ENCODE measurements around the gene CBY2. TPM values are rescaled to one million over a fixed set of nuclear protein-coding genes. Genes with fewer than 3 reads are reported as not detected.

Gene CBY2
- total and polyA plus RNA-seq, 2 experiments from 2014 or later = 0.15 to 0.42 TPM

DNA sequence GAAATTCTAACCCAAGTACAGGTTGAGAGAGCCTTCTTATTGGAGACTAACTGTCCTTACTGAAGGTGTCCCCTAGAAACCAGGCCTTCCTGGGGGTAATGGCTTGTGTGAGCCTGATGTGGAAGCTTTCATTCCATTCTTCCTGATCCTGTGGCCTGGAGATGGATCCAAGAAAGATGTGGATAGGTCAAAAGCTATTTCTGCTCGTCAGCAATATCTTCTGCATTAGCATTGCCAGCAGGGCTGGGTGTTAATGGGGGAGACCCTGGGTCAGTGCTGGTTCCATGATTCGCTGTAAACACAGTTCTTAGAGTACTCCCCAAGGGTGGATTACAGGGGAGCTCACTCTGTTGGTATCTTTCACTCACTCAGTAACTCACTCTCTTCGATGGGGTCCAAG, 42.9 kb downstream of the CBY2 start (continued):
- TF ChIP-seq, protein P1, sequence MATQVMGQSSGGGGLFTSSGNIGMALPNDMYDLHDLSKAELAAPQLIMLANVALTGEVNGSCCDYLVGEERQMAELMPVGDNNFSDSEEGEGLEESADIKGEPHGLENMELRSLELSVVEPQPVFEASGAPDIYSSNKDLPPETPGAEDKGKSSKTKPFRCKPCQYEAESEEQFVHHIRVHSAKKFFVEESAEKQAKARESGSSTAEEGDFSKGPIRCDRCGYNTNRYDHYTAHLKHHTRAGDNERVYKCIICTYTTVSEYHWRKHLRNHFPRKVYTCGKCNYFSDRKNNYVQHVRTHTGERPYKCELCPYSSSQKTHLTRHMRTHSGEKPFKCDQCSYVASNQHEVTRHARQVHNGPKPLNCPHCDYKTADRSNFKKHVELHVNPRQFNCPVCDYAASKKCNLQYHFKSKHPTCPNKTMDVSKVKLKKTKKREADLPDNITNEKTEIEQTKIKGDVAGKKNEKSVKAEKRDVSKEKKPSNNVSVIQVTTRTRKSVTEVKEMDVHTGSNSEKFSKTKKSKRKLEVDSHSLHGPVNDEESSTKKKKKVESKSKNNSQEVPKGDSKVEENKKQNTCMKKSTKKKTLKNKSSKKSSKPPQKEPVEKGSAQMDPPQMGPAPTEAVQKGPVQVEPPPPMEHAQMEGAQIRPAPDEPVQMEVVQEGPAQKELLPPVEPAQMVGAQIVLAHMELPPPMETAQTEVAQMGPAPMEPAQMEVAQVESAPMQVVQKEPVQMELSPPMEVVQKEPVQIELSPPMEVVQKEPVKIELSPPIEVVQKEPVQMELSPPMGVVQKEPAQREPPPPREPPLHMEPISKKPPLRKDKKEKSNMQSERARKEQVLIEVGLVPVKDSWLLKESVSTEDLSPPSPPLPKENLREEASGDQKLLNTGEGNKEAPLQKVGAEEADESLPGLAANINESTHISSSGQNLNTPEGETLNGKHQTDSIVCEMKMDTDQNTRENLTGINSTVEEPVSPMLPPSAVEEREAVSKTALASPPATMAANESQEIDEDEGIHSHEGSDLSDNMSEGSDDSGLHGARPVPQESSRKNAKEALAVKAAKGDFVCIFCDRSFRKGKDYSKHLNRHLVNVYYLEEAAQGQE (IDR thresholded peaks at IDR 0.05; ENCODE audit: unreplicated experiment) = no peak

GRCh38 chr13:45747071-45747470, 45.0 kb downstream of the CBY2 start:
- peaks cover 5% of the 10 kb centered on the region for H3K27me3 Mint-ChIP-seq (ENCODE audit: insufficient read depth, low read depth, poor library complexity)
- H3K4me3 Mint-ChIP-seq = no peak overlapping the region
- H3K4me3 ChIP-seq = no peak overlapping the region
- H3K4me1 ChIP-seq (ENCODE audit: insufficient read depth) = no peaks in the 10 kb centered on the region
- H3K27ac ChIP-seq (ENCODE audit: low read depth) = no peak overlapping the region
- no peaks in the 10 kb centered on the region for H3K27me3 ChIP-seq (ENCODE audit: insufficient read depth)
- no peaks in the 10 kb centered on the region for H4K20me1 ChIP-seq (replicated peaks; ENCODE audit: insufficient read depth)
- H3K79me2 ChIP-seq (replicated peaks; ENCODE audit: insufficient read depth) = no peaks in the 10 kb centered on the region
- H3K36me3 ChIP-seq (ENCODE audit: insufficient read depth) = no peaks in the 10 kb centered on the region
- H3K4me2 ChIP-seq = no peak overlapping the region
- no peak overlapping the region for H3K27ac Mint-ChIP-seq
- no peaks in the 10 kb centered on the region for H3F3A ChIP-seq (replicated peaks; ENCODE audit: low read depth)
- peaks cover 16% of the 10 kb centered on the region for H3K4me1 Mint-ChIP-seq
- no peaks in the 10 kb centered on the region for H3K9me3 Mint-ChIP-seq
- no peaks in the 10 kb centered on the region for H3K36me3 Mint-ChIP-seq (ENCODE audit: low read depth)
- DNase-seq (ENCODE audit: low spot score) (no peak), ATAC-seq (no peak)
- H2AFZ ChIP-seq = no peak overlapping the region
- peaks cover 5% of the 10 kb centered on the region; the same call in 1 of the 2 replicates for H3K9me2 ChIP-seq (ENCODE audit: insufficient read depth)
- TF ChIP-seq JUNB (IDR thresholded peaks at IDR 0.05; ENCODE audit: unreplicated experiment) = no peak
- TF ChIP-seq, protein P2, sequence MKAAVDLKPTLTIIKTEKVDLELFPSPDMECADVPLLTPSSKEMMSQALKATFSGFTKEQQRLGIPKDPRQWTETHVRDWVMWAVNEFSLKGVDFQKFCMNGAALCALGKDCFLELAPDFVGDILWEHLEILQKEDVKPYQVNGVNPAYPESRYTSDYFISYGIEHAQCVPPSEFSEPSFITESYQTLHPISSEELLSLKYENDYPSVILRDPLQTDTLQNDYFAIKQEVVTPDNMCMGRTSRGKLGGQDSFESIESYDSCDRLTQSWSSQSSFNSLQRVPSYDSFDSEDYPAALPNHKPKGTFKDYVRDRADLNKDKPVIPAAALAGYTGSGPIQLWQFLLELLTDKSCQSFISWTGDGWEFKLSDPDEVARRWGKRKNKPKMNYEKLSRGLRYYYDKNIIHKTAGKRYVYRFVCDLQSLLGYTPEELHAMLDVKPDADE (IDR thresholded peaks at IDR 0.05) = no peak
- TF ChIP-seq POLR2AphosphoS5 (IDR thresholded peaks at IDR 0.05; ENCODE audit: low read depth) = no peak
- TF ChIP-seq ZNF114 (CRISPR knock-in tag; IDR thresholded peaks at IDR 0.05) = no peak
- no peak for TF ChIP-seq NANOG (IDR thresholded peaks at IDR 0.05; ENCODE audit: borderline replicate concordance)
- TF ChIP-seq, protein P3, sequence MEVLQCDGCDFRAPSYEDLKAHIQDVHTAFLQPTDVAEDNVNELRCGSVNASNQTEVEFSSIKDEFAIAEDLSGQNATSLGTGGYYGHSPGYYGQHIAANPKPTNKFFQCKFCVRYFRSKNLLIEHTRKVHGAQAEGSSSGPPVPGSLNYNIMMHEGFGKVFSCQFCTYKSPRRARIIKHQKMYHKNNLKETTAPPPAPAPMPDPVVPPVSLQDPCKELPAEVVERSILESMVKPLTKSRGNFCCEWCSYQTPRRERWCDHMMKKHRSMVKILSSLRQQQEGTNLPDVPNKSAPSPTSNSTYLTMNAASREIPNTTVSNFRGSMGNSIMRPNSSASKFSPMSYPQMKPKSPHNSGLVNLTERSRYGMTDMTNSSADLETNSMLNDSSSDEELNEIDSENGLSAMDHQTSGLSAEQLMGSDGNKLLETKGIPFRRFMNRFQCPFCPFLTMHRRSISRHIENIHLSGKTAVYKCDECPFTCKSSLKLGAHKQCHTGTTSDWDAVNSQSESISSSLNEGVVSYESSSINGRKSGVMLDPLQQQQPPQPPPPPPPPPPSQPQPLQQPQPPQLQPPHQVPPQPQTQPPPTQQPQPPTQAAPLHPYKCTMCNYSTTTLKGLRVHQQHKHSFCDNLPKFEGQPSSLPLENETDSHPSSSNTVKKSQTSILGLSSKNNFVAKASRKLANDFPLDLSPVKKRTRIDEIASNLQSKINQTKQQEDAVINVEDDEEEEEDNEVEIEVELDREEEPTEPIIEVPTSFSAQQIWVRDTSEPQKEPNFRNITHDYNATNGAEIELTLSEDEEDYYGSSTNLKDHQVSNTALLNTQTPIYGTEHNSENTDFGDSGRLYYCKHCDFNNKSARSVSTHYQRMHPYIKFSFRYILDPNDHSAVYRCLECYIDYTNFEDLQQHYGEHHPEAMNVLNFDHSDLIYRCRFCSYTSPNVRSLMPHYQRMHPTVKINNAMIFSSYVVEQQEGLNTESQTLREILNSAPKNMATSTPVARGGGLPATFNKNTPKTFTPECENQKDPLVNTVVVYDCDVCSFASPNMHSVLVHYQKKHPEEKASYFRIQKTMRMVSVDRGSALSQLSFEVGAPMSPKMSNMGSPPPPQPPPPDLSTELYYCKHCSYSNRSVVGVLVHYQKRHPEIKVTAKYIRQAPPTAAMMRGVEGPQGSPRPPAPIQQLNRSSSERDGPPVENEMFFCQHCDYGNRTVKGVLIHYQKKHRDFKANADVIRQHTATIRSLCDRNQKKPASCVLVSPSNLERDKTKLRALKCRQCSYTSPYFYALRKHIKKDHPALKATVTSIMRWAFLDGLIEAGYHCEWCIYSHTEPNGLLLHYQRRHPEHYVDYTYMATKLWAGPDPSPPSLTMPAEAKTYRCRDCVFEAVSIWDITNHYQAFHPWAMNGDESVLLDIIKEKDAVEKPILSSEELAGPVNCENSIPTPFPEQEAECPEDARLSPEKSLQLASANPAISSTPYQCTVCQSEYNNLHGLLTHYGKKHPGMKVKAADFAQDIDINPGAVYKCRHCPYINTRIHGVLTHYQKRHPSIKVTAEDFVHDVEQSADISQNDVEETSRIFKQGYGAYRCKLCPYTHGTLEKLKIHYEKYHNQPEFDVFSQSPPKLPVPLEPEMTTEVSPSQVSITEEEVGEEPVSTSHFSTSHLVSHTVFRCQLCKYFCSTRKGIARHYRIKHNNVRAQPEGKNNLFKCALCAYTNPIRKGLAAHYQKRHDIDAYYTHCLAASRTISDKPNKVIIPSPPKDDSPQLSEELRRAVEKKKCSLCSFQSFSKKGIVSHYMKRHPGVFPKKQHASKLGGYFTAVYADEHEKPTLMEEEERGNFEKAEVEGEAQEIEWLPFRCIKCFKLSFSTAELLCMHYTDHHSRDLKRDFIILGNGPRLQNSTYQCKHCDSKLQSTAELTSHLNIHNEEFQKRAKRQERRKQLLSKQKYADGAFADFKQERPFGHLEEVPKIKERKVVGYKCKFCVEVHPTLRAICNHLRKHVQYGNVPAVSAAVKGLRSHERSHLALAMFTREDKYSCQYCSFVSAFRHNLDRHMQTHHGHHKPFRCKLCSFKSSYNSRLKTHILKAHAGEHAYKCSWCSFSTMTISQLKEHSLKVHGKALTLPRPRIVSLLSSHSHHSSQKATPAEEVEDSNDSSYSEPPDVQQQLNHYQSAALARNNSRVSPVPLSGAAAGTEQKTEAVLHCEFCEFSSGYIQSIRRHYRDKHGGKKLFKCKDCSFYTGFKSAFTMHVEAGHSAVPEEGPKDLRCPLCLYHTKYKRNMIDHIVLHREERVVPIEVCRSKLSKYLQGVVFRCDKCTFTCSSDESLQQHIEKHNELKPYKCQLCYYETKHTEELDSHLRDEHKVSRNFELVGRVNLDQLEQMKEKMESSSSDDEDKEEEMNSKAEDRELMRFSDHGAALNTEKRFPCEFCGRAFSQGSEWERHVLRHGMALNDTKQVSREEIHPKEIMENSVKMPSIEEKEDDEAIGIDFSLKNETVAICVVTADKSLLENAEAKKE (CRISPR knock-in tag; IDR thresholded peaks at IDR 0.05) = no peak
- TF ChIP-seq ZNF331 (CRISPR knock-in tag; IDR thresholded peaks at IDR 0.05; ENCODE audit: low read depth) = no peak
- no peak for TF ChIP-seq EZH2 (IDR thresholded peaks at IDR 0.05; ENCODE audit: low read depth, unreplicated experiment)
- TF ChIP-seq, protein P1 (IDR thresholded peaks at IDR 0.05; ENCODE audit: unreplicated experiment) = no peak
- TF ChIP-seq CREB1 (CRISPR knock-in tag; IDR thresholded peaks at IDR 0.05; ENCODE audit: low read depth) = no peak
- no peak for TF ChIP-seq EZH2phosphoT487 (IDR thresholded peaks at IDR 0.05; ENCODE audit: unreplicated experiment)
